Hepatocyte (in vitro differentiated cells): ENCODE measurements around the gene CTNNAL1. TPM values are rescaled to one million over a fixed set of nuclear protein-coding genes. Genes with fewer than 3 reads are reported as not detected.

Experiments used
- DNase-seq: peaks from one replicate; pipeline ENCODE4 v3.0.0-alpha.2; 2016; ENCODE audit warnings: low spot score
- H2AFZ ChIP-seq: fragments of 200-600 bp; sonication (generic); 2 replicates; pipeline ENCODE4 v1.6.0; 2016; ENCODE audit warnings: antibody characterized with exemption, mild to moderate bottlenecking
- H3K27ac ChIP-seq: fragments of 200-600 bp; sonication (generic); 2 replicates; pipeline ENCODE4 v1.5.1; 2016; ENCODE audit warnings: mild to moderate bottlenecking
- H3K27me3 ChIP-seq: fragments of 200-600 bp; sonication (generic); 2 replicates; pipeline ENCODE4 v1.6.1; 2016
- H3K36me3 ChIP-seq: fragments of 200-600 bp; sonication (generic); replicated peaks from 2 replicates; pipeline ENCODE4 v1.5.1; 2016; ENCODE audit warnings: low read depth; ENCODE audit not compliant: insufficient read depth
- H3K4me1 ChIP-seq: fragments of 200-600 bp; sonication (generic); 2 replicates; pipeline ENCODE4 v1.5.1; 2016; ENCODE audit warnings: mild to moderate bottlenecking, moderate library complexity; ENCODE audit not compliant: insufficient read depth
- H3K4me2 ChIP-seq: fragments of 200-600 bp; sonication (generic); 2 replicates; pipeline ENCODE4 v1.6.0; 2016
- H3K4me3 ChIP-seq: fragments of 200-600 bp; sonication (generic); 2 replicates; pipeline ENCODE4 v1.5.1; 2016; ENCODE audit warnings: mild to moderate bottlenecking
- H3K79me2 ChIP-seq: fragments of 200-600 bp; sonication (generic); 2 replicates; pipeline ENCODE4 v1.6.0; 2017; ENCODE audit warnings: mild to moderate bottlenecking
- H3K9me2 ChIP-seq: fragments of 200-600 bp; sonication (generic); replicated peaks from 2 replicates; pipeline ENCODE4 v1.6.0; 2017; ENCODE audit warnings: mild to moderate bottlenecking; ENCODE audit not compliant: insufficient read depth
- H3K9me3 ChIP-seq: fragments of 200-600 bp; sonication (generic); 2 replicates; pipeline ENCODE4 v1.5.1; 2016; ENCODE audit warnings: low read depth, mild to moderate bottlenecking
- H4K20me1 ChIP-seq: fragments of 200-600 bp; sonication (generic); 2 replicates; pipeline ENCODE4 v1.6.0; 2016; ENCODE audit warnings: mild to moderate bottlenecking; ENCODE audit not compliant: insufficient read depth, poor library complexity, severe bottlenecking
- EZH2 ChIP-seq: fragments of 200-600 bp; sonication (generic); IDR thresholded peaks from 2 replicates; pipeline ENCODE4 v1.6.1; 2016; ENCODE audit warnings: antibody characterized with exemption, mild to moderate bottlenecking, borderline replicate concordance
- EZH2phosphoT487 ChIP-seq: fragments of 200-600 bp; sonication (generic); IDR thresholded peaks from one replicate; pipeline ENCODE4 v1.6.1; 2018; ENCODE audit warnings: antibody characterized with exemption, mild to moderate bottlenecking, low read depth, moderate library complexity; ENCODE audit not compliant: unreplicated experiment, severe bottlenecking
- WGBS: methylation state at CpG from one replicate; pipeline ENCODE4 v1.1.6; 2016; ENCODE audit warnings: low lambda C conversion rate; ENCODE audit errors: missing lambda C conversion rate; 5-methylcytosine and 5-hydroxymethylcytosine counted together
- polyA plus RNA-seq: library from polyadenylated mRNA; unstranded; fragments of >200 nt; fragmentation: Nextera tagmentation; extraction: Ambion mirVana; gene quantifications from 2 replicates; pipeline ENCODE4 v1.2.1, GENCODE V29; 2016
- total RNA-seq: library from RNA; depleted of rRNA; stranded (reverse); fragments of >200 nt; gene quantifications from 2 replicates; pipeline ENCODE4 v1.2.3, GENCODE V29; 2014
- TF ChIP-seq, protein P1 (sequence below): fragments of 200-600 bp; sonication (generic); IDR thresholded peaks from 2 replicates; pipeline ENCODE4 v1.5.1; 2016; ENCODE audit warnings: antibody characterized with exemption, mild to moderate bottlenecking; ENCODE audit not compliant: poor library complexity

The CTNNAL1 gene
- total and polyA plus RNA-seq, 2 experiments from 2014 or later: 54.5 to 57.4 TPM

DNA sequence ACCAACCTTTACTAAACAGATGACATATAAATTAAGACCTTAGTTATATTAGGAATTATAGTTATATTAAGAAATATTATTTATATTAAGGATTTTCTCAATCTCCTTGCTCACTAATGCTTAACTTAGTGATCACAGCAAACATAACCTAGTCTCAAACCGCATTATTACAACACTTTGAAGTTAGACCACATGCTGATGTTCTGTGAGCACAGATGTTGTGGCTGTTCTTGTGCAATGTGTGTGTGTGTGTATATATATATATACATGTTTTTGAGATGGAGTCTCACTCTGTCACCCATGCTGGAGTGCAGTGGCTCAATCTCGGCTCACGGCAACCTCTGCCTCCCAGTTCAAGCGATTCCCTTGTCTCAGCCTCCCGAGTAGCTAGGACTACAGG, 99.9 kb downstream of the CTNNAL1 start:
- Histone ChIP-seq H3K36me3 (no peaks in the 10 kb centered on the region), H3K27me3 (no peaks in the 10 kb centered on the region), H3K27ac (no peak overlapping the region), H4K20me1 (no peaks in the 10 kb centered on the region), H2AFZ (no peak overlapping the region), H3K79me2 (no peaks in the 10 kb centered on the region), H3K4me3 (no peak overlapping the region), H3K9me2 (no peaks in the 10 kb centered on the region), H3K4me2 (no peak overlapping the region), H3K4me1 (no peaks in the 10 kb centered on the region), H3K9me3 (no peaks in the 10 kb centered on the region)
- 97% methylated on average over 5 of the region's 5 CpGs for WGBS
- DNase-seq: no peak
- TF ChIP-seq, protein P1, sequence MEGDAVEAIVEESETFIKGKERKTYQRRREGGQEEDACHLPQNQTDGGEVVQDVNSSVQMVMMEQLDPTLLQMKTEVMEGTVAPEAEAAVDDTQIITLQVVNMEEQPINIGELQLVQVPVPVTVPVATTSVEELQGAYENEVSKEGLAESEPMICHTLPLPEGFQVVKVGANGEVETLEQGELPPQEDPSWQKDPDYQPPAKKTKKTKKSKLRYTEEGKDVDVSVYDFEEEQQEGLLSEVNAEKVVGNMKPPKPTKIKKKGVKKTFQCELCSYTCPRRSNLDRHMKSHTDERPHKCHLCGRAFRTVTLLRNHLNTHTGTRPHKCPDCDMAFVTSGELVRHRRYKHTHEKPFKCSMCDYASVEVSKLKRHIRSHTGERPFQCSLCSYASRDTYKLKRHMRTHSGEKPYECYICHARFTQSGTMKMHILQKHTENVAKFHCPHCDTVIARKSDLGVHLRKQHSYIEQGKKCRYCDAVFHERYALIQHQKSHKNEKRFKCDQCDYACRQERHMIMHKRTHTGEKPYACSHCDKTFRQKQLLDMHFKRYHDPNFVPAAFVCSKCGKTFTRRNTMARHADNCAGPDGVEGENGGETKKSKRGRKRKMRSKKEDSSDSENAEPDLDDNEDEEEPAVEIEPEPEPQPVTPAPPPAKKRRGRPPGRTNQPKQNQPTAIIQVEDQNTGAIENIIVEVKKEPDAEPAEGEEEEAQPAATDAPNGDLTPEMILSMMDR: no peak
- no peak for TF ChIP-seq EZH2phosphoT487
- TF ChIP-seq EZH2: no peak

DNA sequence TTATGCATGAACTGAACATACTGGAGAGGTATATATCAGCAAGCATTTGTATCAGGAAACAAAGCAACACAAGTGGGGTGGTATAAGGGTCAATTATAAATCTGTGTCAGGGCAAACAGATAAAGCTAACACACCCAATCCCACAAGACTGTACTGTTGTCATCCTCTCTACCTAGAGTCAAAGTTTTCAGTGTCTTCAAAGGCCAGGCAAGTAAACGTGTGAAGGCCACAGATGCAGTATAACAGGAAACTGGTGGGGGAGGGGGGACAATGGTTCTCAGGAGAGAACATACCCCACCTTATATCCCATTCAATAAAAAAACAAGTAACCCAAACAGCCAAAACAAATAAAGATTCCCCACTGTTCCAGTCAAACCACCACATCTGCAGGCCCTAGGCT, 101.5 kb downstream of the CTNNAL1 start:
- no peak overlapping the region for H3K27ac ChIP-seq
- H3K27me3 ChIP-seq: no peaks in the 10 kb centered on the region
- H3K4me2 ChIP-seq: no peak overlapping the region
- 81% methylated on average over 1 of the region's 1 CpG for WGBS
- H4K20me1 ChIP-seq: no peaks in the 10 kb centered on the region
- no peaks in the 10 kb centered on the region for H3K9me3 ChIP-seq
- H3K9me2 ChIP-seq: no peaks in the 10 kb centered on the region
- DNase-seq: no peak
- H2AFZ ChIP-seq: no peak overlapping the region
- TF ChIP-seq EZH2 (no peak), EZH2phosphoT487 (no peak)
- TF ChIP-seq, protein P1: no peak
- H3K79me2 ChIP-seq: no peaks in the 10 kb centered on the region
- no peaks in the 10 kb centered on the region for H3K36me3 ChIP-seq
- no peaks in the 10 kb centered on the region for H3K4me1 ChIP-seq
- H3K4me3 ChIP-seq: no peak overlapping the region

DNA sequence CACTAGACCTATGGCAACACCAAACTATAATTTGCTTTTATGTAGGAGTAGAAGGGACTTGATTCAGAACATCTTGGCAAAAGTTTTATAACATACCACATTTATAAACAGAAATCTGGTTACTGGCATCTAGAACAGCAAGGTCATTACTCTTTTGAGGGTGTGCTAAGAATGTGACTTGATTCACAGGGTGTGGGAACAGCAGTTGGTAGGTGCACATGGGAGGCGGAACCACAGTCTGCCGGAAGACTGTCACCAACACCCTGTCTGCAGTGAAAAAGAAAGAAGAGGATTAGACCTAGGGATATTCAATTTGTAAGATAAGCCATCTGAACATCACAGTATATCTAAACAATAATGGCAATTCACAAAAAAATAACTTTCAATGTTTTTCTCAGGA, 102.4 kb downstream of the CTNNAL1 start:
- no peaks in the 10 kb centered on the region for H3K36me3 ChIP-seq

DNA sequence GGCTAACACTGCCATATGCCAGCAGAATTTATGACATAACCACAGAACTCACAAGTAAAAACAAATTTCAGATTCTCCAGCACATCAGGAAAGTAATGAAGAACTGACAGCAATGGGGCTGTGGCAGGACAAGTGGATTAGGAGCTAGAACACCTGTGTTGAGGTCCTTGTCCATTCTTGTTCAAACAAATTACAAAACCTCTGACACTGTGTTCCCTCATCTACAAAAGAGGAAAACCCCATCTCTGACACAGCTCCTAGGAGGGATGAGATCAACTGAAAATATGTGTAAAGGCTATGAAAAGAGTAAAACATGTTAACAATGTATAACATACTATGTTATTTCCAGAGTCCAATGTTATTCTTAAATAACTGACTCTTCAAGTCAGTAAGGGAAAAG, 102.9 kb downstream of the CTNNAL1 start:
- TF ChIP-seq EZH2phosphoT487: no peak
- TF ChIP-seq EZH2: no peak
- TF ChIP-seq, protein P1: no peak
- H4K20me1 ChIP-seq: no peaks in the 10 kb centered on the region
- H3K9me2 ChIP-seq: no peaks in the 10 kb centered on the region
- DNase-seq: no peak
- H3K4me2 ChIP-seq: no peak overlapping the region
- H3K36me3 ChIP-seq: no peaks in the 10 kb centered on the region
- no peak overlapping the region for H2AFZ ChIP-seq
- H3K9me3 ChIP-seq: no peaks in the 10 kb centered on the region
- H3K4me1 ChIP-seq: no peaks in the 10 kb centered on the region
- no peaks in the 10 kb centered on the region for H3K27me3 ChIP-seq
- H3K79me2 ChIP-seq: no peaks in the 10 kb centered on the region
- H3K4me3 ChIP-seq: no peak overlapping the region
- no peak overlapping the region for H3K27ac ChIP-seq

More for the DNA sequence above, 102.4 kb downstream of the CTNNAL1 start:
- Histone ChIP-seq H3K9me2 (no peaks in the 10 kb centered on the region), H3K9me3 (no peaks in the 10 kb centered on the region), H3K4me2 (no peak overlapping the region), H3K4me3 (no peak overlapping the region), H2AFZ (no peak overlapping the region), H4K20me1 (no peaks in the 10 kb centered on the region), H3K4me1 (no peaks in the 10 kb centered on the region), H3K79me2 (no peaks in the 10 kb centered on the region), H3K27me3 (no peaks in the 10 kb centered on the region), H3K27ac (no peak overlapping the region)
- 98% methylated on average over 2 of the region's 2 CpGs for WGBS
- no peak for TF ChIP-seq EZH2phosphoT487
- TF ChIP-seq, protein P1: no peak
- no peak for TF ChIP-seq EZH2
- no peak for DNase-seq
